ENCODE results near the gene SLC16A12. TPM values are rescaled to one million over a fixed set of nuclear protein-coding genes. Genes with fewer than 3 reads are reported as not detected.

The SLC16A12 gene
- total and polyA plus RNA-seq, 2 of the 8 experiments (the other 6 are each of a cell fraction or from before 2014, with no cell fraction given), result 1.6 to 1.9 TPM

GRCh38 chr10:89503151-89503550, 32.2 kb downstream of the SLC16A12 start (continued):
- TF ChIP-seq GABPA (IDR thresholded peaks at IDR 0.05; ENCODE audit: borderline replicate concordance, insufficient read depth, low read length), result no peak

Measured in H1 (cell line).